AG20443 (cell line): ENCODE measurements around the gene SIGLEC15.
"Not testable (repeated sequence)": the region's sequence is repeated elsewhere in the genome, so short reads cannot be mapped to it uniquely, and the experiment has no call there.

ENCODE experiments used
- DNase-seq: peaks from one replicate; pipeline ENCODE4 v3.0.0; 2012; ENCODE audit warnings: low spot score, mixed read lengths

Gene SIGLEC15

DNA sequence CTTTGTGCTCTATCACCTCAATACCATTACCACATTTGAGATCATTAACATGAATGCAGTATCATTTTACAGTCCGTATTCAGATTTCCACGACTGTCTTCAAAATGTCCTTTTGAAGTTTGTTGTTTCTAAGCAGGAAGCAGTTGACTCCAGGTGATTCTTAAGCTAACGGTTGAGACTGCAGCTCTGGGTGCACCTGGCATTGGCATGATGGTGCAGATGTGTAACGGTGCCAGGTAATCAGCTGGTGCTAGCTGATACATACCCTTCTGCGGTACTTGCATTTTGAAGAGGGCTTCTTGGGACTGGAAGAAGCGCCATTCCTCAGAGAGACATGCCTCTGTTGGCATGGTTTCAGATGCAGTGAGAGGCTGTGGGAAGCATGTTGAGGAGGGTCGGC lies 19.5 kb downstream of the SIGLEC15 start:
- DNase-seq = no peak

DNA sequence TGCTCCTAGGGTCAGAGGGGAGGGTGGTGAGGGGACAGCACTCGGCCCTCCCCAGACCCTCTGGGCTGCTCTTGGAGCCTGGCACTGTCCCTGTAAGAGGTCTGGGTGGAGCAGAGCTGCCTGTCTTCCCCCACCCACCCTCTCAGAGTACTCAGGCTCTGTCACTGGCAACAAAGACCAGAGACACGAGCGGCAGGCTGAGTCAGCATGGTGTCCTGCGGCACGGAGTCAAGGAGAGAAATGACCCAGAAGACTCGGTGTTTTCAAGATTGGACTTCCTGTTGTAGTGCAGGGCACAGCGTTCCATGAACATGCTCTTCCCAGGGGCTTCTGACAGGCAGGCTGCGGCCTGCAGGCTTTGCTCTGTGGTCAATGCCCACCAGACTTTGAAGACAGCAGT lies 19.9 kb downstream of the SIGLEC15 start:
- no peak for DNase-seq

DNA sequence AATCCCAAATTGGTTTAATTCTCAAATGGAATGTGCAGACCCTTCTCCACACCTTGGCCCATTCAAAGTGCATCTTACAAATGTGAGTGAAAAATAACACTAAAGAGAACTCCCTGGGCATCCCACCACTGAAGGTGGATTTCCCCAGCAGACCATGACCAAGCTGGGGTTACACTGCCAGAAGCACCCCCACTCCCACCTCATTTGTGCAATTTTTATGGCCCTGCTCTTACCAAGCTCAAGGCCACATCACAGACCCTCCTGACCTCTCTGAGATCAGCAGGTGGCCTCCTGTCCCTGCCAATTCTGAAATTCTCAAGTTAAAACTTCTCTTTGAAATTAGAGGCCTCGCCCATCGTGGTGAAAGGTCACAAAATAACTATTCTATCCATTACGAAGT lies 21.6 kb downstream of the SIGLEC15 start:
- no peak for DNase-seq

DNA sequence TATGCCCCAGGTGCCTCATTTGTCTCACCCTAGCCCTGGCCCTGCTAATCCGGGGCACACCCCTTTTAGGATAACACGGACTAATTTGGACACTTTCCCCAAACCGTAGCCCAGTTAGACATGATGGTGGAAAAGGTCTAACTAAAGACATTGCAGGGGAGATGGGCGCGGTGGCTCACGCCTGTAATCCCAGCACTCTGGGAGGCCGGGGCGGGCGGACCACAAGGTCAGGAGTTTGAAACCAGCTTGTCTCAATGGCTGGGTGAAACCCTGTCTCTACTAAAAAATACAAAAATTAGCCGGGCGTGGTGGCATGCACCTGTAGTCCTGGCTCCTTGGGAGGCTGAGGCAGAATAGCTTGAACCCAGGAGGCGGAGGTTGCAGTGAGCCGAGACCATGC lies 23.2 kb downstream of the SIGLEC15 start:
- not testable (repeated sequence) for DNase-seq

DNA sequence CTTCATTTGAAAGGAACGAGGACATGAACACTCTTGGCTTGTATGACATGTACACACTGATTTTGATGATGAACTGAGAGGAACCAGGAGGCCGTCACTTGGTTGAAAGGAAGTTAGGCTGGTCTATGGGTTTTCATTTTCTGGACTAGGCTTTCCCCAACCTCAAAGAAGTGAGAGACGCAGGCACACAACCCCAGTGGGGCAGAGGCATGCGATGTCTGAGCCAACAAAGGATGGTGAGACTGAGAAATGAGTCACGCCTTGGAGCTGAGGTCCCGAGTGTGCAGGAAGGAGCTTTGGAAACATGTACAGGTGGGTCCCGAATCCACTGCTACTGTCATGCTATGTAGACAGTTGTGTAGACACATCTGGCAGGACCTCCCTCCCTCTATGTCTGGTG lies 24.1 kb downstream of the SIGLEC15 start:
- no peak for DNase-seq

DNA sequence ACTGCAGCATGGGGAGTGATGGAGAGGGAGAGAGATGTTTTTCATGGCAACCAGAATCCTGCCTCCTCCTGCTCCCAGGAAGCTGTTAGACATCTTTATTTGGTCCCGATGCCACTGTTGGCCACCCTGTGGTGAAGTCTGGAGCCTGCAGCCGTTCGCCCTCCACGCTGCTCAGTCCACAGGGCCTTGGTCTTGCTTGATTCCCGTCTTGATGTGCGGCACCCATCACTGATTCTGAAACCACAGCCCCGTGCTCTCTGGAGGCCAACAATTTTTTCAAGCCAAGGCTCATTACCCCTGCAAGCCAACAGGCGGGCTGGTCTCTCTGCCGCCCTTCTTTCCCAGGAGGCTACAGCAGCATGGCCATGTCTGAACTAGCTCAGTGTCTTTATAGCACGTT lies 24.5 kb downstream of the SIGLEC15 start:
- no peak for DNase-seq

DNA sequence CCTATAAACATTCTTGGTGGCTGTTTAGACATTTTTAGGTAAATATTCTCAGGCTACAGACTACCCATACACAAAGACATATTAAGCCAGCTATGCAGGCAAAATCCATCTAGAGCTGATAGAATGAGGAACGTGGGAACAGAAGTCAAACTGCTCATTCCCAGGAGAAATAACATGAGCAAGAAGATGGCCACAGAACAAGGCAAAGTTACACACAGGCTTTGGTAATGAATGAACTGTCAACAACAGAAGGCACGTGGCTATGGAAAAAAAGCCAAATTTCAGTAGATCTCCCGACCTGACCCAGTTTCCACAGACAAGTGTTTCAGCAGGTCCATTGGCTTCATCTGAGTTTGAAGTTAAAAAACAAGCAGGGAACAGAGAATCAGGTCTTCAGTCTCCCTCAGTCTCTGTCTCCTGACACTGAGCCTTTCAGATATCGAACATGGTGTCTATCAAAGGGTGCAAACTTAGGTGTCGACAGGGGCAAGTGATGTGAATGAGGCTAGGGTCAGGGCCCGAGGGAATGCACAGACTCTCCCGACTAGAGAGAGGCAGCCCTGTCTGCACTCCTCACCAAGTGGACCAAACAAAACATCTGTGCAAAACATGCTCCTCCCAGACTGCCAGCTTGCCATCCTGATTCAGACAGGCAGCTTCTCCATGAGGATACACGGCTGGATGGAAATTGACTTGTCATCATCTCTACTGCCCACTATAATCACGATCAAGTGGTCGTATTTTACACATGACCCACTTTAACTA lies 25.9 kb downstream of the SIGLEC15 start:
- DNase-seq = no peak

DNA sequence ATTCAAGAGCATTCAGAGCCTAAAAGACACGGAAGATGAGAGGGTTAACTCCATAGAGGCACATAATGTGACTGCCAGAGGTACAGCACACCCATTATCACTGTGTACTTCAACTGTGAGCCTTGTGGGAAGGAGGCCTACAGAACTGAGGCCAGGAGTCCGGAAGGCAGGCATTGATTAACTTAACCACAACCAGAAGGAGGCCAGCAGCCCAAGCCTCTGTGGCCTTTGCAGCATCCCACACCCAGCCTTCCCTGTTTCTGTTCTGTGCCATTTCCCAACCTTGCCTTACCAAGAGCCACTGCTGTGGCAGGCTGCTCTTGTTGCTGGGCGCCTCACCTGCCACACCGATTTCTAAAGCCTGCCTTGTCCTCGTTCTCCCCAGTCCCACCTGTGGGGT lies 27.2 kb downstream of the SIGLEC15 start:
- no peak for DNase-seq

DNA sequence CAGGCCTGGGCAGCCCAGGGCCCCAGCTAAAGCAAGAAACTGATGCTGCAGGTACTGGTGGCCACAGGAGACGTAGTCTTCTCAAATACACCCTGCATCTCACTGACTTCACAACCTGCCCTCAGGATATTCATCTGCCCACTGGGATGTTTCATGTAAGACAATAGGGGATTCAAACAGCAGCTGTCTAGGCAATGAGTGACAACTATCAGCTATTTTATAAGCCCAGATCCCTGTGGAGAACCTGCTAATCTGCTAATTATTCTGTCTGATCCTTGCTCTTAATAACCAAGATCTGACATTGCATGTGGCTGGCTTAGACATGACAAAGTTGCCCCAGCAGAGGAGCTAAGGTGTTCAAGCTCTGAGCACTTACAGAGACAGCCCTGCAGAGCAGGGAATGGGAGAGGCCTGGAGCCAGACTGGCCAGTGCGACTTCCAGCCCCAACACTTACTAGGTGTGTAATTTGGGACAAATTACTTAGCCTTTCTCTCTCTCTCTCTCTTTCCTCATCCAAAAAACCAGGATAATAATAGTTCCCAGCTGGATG lies 28.6 kb downstream of the SIGLEC15 start:
- no peak for DNase-seq

DNA sequence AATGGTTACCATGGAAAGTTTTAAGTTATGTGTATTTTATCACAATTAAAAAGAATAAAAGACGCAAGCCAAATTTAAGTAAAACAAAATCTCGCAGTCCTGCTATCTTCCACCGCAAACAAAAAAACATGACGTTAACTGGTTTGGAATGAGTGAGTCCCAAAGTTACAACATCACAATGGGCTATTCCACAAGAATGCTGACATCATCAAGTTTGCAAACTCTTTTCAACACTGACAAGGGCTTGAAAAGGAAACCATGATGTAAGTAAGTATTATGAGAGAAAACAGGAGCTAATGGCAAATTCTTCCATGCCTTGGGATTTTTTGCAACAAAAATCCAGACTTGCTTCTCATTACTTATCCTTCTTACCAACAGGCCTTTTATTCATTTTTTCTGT lies 31.1 kb downstream of the SIGLEC15 start:
- no peak for DNase-seq

DNA sequence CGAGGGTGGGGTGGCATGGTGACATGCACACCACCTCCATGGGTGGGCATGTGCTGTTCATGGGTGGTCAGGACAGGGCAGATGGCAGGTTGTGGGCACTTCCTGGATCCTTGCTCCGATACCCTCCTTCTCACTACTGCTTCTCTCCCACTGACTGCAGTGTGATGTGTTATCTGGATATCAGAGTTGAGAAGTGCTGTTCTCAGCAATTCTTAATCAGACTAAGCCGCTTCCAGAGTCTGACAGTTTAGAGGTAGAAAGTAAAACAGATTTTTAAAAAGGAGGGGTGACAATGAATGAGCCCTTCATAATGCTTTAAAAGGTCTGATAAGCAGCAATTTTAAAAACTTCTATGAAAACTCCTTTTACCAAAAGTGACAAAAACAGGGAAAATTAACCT lies 33.9 kb downstream of the SIGLEC15 start:
- DNase-seq = no peak

DNA sequence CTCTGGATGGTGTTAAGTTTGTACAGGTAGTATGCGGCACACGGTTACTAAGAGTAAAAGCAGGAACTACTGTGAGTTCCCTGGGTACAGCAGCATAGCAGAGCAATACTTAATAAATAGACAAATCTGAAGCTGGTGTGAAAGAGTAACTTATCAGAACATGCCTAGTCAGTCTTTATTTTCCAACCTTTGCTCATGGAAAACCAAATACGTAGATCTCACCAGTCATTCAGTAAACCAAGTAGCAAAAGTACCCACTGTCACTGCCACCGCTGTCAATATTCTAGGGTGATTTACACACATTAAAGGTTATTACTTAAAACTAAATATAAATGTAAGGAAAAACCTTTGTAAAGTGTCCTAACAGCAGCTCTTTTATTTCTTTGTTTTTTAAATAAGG lies 35.0 kb downstream of the SIGLEC15 start:
- DNase-seq = no peak

DNA sequence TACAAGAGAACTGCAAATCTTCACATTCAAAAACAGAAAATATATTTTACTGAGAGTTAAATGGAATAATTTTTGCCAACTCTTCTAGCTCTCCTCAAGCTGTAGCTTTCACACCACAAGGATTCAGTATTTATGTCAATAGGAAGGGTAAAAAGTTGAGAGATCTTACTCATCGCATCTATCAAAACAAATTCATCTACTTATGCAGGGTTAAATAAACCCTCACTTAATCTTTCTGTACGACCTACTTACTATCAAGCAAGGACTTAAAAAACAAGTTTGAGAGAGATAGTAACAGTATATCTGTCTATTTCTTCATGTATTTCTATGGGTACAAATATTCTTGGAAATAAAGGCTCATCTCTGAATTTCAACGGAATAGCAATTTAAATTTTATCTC lies 35.5 kb downstream of the SIGLEC15 start:
- no peak for DNase-seq

DNA sequence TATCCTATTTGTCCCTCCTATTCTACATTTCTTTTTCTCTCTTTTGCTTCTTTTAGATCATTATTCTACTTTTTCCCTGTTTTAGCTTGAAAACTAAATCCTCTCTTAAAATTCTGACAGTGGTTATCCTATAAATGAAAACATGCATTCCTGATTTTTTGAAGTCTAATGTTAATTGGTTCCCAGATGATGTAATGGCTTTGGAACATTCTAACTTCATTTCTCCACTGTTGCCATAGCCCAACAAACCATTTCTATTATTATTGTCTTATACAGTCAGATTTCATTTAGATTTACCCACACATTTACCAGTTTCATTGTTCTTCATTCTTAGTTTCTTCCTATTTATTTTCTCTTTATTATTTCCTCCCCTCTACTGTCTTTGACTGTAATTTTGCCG lies 36.5 kb downstream of the SIGLEC15 start:
- no peak for DNase-seq

DNA sequence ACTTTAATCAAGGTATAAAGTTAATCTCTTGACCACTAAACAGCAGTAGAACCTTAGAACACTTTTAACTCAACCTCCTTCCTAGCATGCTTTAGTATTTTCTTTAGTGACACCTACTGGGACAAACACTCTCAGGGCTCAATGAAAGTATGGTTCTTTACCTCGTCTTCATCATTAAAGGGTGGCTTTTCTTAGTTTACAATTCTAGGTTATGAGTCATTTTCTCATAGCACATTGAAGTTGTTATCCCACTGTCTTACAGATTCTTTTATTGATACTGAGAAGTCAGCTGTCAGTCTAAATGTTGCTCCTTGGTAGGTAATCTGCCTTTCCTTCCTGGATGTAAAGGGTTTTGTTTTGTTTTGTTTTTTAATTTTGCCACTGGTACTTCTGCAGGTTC lies 38.0 kb downstream of the SIGLEC15 start:
- DNase-seq = no peak

DNA sequence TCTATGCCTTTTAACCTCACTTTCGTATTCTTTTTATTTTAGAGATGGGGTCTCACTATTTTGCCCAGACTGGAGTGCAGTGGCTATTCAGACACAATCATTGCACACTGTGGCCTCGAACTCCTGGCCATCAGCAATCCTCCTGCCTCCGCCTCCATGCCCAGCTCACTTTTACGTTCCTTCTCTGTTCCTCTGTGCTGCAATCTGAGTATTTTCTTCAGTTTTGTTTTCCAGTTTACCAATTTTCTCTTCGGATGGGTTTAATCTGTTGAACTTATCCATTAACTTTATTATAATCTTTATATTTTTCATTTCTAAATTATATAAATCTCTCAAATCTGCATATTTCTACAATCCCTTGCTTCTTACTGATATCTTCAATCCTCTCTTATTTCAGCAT lies 38.6 kb downstream of the SIGLEC15 start:
- no peak for DNase-seq

DNA sequence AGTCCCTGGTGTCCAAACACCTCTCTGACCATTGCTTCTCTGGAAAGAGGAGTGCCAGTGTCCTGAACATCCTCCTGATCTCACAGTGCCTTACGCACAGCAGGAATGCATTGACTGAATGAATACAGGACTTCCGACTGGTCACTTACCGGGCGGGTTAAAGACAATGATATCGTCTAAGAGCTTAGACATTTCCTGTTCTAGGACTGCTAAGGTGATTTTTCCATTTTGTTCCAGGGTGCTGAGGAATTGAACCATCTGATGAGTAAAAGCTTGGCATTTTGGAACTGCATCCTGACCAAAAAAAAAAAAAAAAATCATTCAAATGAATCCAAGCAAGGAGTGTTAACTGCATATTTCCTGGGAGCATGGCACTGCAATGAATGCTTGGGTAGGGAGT lies 40.0 kb downstream of the SIGLEC15 start:
- DNase-seq = no peak

DNA sequence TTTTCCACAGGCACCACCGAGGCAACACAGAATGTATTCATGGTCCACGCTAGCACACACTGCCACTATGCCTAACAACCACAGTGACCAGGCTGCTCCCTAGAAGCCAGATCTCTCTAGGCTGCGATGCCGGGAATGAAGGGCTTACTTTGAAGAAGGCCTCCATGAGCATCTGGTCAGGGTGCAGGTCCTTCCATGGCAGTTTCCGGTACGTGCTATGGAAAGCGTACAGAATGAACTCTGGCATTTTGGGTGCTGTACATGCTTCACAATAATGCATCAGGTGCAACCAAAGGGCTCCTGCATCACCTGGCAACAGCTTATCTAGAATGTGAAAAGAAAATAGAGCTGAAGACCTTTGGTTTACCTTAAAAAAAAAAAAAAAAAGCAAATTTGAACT lies 44.9 kb downstream of the SIGLEC15 start:
- no peak for DNase-seq

DNA sequence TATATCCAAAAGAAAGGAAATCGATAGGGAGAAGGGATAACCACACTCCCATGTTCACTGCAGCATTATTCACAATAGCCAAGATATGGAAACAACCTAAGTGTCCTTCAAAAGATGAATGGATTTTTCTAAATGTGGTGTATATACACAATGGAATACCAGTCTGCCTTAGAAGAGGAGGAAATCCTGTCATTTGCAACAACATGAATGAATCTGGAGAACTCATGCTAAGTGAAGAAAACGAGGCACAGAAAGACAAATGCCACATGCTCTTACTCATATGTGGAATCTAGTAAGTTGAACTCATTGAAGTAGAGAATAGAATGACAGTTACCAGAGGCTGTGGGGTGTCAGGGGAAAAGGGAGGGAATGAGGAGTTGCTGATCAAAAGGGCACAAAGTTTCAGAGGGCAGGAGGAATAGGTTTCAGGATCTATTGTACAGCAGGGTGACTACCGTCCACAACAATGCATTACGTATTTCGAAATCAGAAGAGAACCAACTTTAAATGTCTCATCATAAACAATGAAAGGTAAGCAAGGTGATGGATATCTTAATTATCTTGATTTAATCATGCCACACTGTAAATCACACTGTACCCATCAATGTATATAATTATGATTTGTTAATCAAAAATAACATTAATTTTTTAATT lies 46.1 kb downstream of the SIGLEC15 start:
- no peak for DNase-seq

DNA sequence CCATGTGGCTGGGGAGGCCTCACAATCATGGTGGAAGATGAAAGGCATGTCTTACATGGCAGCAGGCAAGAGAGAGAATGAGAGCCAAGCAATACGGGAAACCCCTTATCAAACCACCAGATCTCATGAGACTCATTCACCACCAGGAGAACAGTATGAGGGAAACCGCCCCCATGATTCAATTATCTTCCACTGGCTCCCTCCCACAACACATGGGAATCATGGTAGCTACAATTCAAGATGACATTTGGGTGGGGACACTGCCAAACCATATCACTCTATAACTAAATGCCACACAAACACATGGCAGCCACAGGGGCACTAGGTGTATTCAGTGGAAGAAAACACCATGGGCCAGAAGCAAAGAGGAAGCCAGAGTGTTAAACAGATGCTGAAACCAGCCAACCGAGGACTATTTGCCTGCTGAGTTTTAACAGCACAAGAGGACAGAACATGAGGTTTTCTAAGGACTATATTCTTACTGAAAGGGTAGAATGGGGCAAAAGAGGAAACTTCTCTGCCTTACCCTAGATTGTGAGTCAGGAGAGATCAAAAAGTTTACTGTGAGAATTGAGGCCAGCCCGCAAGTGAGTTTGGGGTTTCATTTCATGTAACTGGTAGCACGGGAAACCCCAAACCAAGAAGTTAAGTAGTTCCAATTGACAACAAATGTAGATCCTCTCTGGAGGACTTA lies 49.2 kb downstream of the SIGLEC15 start:
- DNase-seq = no peak

DNA sequence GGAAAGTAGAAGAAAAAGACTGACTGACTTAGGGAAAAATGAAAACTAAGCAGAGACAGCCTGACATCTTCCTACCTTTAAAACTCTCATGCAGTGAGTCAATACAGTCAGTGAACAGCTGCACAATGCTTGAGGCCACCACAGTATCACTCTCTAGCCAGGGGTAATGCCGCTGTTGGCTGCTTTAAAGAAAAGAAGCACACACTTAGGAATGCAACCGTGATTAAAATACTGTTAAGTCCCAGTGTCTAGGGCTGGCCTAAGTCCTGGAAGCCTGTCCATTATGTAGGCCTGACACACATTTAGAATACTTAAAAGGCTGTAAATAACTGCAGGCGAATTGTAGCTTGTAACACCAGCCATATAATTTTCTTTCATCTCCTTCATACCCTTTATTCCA lies 50.7 kb downstream of the SIGLEC15 start:
- no peak for DNase-seq

DNA sequence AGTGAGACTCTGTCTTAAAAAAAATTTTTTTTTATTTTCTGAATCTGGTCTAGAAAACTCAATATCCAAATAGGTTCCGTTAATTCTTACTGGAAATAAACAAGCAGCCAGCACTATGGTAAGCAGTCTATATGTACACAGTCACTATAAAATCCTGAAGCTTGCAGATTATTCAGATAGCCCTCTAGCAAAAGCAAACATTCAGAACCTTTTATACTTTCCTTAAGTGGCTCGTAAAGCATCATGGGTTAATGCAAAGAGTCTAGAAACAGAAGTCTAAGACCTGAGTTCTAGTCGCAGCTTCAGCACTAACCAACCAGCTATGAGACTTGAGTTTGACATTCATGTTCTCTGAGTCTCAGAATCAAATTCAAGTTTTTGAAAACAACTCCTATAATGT lies 51.9 kb downstream of the SIGLEC15 start:
- no peak for DNase-seq
